GM20000 (cell line): ENCODE data around the gene IGSF21.

Experiments used
- DNase-seq: peaks from one replicate; pipeline ENCODE4 v3.0.0; 2012; ENCODE audit warnings: low spot score
- CTCF ChIP-seq: IDR thresholded peaks from 2 replicates; pipeline ENCODE4 v1.5.1; 2012; ENCODE audit warnings: mild to moderate bottlenecking, control low read depth; ENCODE audit errors: extremely low read depth, missing control alignments

Gene IGSF21

GRCh38 chr1:18390953-18391352, 283.4 kb downstream of the IGSF21 start:
- no peak for DNase-seq
- TF ChIP-seq CTCF: no peak

DNA sequence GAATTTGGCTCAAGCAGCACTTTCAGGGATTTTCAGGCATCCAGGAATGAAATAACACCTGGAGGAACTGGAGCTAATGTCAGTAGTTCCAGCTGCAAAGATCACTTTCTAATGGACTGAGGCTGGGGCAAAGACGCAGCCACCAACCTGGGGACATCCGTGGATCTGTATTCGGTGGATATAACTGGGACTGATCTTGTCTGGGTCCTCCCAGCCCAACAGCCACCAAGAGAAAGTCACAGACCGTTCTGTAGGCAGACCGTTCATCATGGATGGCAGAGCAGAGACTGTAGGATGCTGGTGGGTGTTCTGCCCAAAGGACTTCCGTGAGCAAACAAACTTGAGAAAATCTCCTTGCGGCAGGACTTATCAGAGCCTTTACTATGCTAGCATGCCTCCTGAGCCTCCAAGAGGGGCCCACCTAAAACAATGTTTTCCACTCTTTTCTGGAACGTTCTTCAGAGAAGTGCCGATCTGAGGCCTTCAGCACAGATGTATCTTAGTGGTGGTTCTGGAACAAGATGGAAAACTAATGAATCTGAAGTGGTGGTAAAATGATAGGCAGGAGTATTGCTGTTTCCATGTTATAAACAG, 287.1 kb downstream of the IGSF21 start:
- no peak for TF ChIP-seq CTCF
- no peak for DNase-seq

DNA sequence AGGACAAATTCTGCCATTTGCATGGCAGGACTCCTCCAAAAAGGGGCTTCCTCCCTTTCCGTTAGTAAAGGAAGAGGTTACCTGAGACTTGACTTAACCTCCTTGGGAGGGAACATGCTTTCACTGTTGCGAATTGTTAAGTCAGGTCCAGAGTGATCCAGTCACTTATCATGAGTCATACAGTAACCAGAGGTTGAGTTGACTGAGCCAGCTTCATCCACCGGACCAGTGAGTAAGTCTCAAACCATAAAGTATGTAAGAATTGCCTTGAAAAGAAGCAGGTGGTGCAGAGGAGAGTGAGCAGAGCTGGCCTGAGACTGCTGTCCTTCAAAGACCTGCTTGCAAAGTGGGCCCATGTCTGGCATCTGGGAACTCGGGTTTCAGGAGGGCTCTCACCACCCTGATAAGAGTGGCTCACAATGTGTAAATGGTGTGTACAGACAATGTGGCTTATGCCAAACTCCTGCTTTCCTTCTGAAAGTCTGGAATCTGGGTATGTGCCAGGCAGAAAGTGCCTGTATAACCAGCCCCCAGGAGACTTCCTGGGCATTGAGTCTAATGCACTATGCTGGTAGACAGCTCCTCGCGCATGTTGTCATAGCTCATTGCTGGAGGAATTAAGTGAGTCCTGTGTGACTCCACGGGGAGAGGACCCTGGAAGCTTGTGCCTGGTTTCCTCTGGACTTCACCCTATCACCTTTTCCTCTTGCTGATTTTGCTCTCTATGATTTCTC, 288.8 kb downstream of the IGSF21 start:
- DNase-seq: no peak
- TF ChIP-seq CTCF: no peak

- no peak for TF ChIP-seq CTCF
- no peak for DNase-seq
Observed at GRCh38 chr1:18397641-18398040, 290.0 kb downstream of the IGSF21 start.

DNA sequence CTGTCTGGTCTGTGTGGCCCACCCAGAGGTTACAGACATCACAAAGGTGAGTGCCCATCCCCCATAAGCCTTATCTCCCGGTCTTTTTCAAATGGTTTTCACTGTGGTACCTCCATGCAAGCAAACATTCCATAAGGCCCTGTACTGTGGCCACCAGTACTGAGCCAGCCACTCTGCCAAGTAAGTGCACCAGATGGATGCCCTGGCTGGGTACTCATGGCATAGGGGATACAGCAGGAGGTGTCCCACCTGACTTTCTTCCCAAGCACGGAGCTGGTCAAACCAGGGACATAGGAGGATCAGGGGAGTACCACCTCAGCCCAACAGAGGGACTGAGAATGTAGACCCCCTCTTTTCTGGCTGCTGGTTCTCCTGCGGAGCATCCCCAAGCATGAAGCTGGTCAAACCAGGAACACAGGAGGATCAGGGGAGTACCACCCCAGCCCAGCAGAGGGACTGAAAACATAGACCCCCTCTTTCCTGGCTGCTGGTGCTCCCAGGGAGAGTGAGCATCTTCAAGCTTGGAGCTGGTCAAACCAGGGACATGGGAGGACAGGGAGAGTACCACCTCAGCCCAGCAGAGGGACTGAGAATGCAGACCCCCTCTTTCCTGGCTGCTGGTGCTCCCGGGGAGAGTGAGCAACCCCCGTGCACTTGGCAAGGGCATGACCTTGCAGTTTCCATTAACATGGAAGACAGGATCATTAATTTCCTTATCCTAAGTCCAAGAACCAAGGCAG, 291.4 kb downstream of the IGSF21 start:
- DNase-seq: no peak
- no peak for TF ChIP-seq CTCF

- no peak for TF ChIP-seq CTCF
- no peak for DNase-seq
Observed at GRCh38 chr1:18400347-18401102, 292.9 kb downstream of the IGSF21 start.

DNA sequence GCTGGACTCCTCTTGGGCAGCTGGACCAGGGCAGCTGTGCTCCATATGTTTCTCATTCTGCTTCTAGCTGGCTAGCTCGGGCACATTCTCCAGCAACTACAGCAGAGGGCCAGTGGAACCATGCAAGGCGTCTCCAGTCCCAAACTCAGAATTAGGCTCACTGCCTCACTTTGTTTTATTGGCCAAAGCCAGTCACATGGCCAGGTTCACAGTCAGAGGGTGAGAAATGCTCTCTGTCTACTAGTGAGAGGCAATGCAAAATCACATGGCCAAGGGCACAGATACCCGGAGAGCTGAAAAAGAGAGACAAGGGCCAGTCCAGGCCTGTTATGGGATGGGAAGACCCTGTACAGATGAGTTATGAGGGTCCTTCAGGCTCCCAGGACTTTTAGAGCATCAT, 294.3 kb downstream of the IGSF21 start:
- DNase-seq: no peak
- no peak for TF ChIP-seq CTCF
